GM06990 (cell line): Measurements from ENCODE around the gene PFDN6.
"Not testable (repeated sequence)": the region's sequence is repeated elsewhere in the genome, so short reads cannot be mapped to it uniquely, and the experiment has no call there.

Experiments used
- DNase-seq: peaks from one replicate; pipeline ENCODE4 v3.0.0-alpha.2; 2011; ENCODE audit not compliant: insufficient read length; ENCODE audit errors: extremely low read depth
- H3K27me3 ChIP-seq: replicated peaks from 2 replicates; pipeline ENCODE4 v1.6.0; 2011; ENCODE audit warnings: low read length; ENCODE audit not compliant: control insufficient read depth, insufficient read depth
- H3K36me3 ChIP-seq: 2 replicates; pipeline ENCODE4 v1.5.1; 2011; ENCODE audit warnings: low read length; ENCODE audit not compliant: control insufficient read depth, insufficient read depth
- H3K4me3 ChIP-seq: replicated peaks from 2 replicates; pipeline ENCODE4 v1.5.1; 2011; ENCODE audit warnings: low read depth, mild to moderate bottlenecking, control low read depth, low read length
- TF ChIP-seq, protein P1 (sequence below): IDR thresholded peaks from 2 replicates; pipeline ENCODE4 v1.5.1; 2011; ENCODE audit warnings: low read length, control low read depth, mild to moderate bottlenecking, inconsistent platforms; ENCODE audit not compliant: insufficient read depth, poor library complexity, severe bottlenecking

The PFDN6 gene

DNA sequence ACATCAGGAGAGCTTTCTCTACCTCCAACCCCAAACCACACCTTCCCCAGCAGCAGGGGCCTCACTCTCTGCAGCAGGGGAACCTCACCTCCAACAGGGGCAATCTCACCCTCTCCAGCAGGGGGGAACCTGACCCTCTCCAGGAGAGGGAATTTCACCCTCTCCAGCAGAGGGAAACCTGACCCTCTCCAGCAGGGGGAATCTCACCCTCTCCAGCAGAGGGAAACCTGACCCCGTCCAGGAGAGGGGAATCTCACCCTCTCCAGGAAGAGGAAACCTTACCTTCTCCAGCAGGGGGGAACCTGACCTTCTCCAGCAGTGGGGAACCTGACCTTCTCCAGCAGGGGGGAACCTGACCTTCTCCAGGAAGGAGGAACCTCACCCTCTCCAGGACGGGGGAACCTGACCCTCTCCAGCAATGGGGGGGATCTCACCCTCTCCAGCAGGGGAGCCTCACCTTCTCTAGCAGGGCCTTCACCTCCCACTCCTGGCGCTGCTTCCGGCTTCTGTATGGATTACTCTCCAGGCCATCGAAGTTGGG, 9.4 kb upstream of the PFDN6 start:
- Histone ChIP-seq H3K36me3 (peaks cover 22% of the 10 kb centered on the region), H3K27me3 (no peaks in the 10 kb centered on the region), H3K4me3 (no peak overlapping the region)
- TF ChIP-seq, protein P1, sequence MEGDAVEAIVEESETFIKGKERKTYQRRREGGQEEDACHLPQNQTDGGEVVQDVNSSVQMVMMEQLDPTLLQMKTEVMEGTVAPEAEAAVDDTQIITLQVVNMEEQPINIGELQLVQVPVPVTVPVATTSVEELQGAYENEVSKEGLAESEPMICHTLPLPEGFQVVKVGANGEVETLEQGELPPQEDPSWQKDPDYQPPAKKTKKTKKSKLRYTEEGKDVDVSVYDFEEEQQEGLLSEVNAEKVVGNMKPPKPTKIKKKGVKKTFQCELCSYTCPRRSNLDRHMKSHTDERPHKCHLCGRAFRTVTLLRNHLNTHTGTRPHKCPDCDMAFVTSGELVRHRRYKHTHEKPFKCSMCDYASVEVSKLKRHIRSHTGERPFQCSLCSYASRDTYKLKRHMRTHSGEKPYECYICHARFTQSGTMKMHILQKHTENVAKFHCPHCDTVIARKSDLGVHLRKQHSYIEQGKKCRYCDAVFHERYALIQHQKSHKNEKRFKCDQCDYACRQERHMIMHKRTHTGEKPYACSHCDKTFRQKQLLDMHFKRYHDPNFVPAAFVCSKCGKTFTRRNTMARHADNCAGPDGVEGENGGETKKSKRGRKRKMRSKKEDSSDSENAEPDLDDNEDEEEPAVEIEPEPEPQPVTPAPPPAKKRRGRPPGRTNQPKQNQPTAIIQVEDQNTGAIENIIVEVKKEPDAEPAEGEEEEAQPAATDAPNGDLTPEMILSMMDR, result peak; percentile 46
- DNase-seq, result no peak

DNA sequence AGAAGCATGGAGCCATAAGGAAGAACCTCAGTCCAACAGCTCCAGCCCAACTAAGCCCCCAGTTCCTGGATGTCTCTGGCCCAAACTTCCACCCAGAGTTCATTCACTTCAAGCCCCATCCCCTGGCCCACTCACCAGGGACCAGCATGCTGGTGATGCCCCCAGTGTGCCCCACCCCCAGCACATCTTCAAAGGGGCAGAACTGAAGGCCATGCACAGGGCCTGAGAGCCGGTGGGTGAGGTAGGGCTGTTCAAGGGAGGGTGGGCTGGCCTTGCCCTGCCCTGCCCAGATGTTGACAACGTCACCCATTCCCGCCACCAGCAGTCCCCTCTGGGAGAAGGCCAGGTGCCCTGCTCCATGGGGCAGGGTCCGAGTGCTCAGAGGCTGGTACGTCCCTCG, 8.9 kb upstream of the PFDN6 start:
- DNase-seq, result no peak
- Histone ChIP-seq H3K36me3 (peaks cover 22% of the 10 kb centered on the region), H3K4me3 (no peak overlapping the region), H3K27me3 (no peaks in the 10 kb centered on the region)
- TF ChIP-seq, protein P1, result no peak

DNA sequence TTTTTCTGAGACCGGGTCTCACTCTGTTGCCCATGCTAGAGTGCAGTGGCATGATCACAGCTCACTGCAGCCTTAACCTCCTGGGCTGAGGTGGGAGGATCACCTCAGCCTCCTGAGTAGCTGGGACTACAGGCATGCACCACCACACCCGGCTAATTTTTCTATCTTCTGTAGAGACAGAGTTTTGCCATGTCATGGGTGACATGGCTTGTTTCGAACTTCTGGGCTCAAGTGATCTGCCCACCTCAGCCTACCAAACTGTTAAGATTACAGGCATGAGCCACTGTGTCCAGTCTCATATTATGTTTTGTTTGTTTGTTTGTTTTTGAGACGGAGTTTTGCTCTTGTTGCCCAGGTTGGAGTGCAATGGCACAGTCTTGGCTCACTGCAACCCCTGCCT, 4.2 kb upstream of the PFDN6 start:
- not testable (repeated sequence) for H3K27me3 ChIP-seq, DNase-seq
- H3K36me3 ChIP-seq, result peaks cover 18% of the 10 kb centered on the region

DNA sequence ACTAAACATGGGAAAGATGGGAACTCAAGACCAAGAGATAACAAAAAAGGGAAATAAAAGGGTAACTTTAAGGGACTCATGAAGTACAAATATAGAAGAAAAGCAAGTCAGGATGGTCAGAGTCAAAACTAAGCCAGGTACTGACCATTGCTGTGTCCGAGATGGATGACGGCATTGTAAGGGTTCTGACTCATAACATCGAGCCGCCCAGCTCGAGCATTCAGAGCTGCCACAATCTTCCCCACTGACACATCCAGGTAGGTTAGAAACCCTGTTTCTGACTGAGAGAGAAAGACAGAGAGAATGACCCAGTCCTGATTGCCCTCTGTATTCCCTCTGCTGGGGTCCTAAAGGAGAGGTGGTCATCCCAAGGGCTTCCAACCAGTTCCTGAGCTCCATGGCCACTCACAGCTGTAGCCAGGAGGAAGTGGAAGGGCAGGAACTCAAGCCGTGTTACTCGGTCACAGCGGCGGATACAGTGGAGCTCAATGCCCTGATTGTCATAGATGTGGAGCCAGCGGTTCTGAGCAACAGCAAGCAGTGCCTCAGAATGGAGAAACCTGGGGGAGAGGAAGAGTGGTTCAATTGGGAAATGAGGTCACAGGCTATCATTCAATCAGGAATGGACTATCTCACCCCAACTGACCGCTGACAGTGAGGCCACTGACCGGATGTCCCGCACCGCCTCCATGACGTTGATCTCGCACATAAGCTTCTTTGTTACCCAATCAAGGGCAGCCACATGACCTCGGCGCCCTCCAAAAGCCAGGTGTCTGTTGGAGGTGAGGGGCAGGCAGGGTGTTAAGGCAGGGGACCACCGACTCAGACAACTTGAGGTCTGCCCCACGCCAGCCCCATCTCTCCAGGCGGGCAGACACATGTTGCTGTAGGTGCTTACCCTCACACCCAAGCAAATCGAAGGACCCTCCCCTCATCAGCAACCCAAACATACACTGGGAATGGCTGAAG, 2.2 kb upstream of the PFDN6 start:
- Histone ChIP-seq H3K36me3 (peaks cover 16% of the 10 kb centered on the region), H3K4me3 (no peak overlapping the region), H3K27me3 (no peaks in the 10 kb centered on the region)
- TF ChIP-seq, protein P1, result no peak
- DNase-seq, result no peak

More for the DNA sequence above, 4.2 kb upstream of the PFDN6 start:
- not testable (repeated sequence) for H3K4me3 ChIP-seq

DNA sequence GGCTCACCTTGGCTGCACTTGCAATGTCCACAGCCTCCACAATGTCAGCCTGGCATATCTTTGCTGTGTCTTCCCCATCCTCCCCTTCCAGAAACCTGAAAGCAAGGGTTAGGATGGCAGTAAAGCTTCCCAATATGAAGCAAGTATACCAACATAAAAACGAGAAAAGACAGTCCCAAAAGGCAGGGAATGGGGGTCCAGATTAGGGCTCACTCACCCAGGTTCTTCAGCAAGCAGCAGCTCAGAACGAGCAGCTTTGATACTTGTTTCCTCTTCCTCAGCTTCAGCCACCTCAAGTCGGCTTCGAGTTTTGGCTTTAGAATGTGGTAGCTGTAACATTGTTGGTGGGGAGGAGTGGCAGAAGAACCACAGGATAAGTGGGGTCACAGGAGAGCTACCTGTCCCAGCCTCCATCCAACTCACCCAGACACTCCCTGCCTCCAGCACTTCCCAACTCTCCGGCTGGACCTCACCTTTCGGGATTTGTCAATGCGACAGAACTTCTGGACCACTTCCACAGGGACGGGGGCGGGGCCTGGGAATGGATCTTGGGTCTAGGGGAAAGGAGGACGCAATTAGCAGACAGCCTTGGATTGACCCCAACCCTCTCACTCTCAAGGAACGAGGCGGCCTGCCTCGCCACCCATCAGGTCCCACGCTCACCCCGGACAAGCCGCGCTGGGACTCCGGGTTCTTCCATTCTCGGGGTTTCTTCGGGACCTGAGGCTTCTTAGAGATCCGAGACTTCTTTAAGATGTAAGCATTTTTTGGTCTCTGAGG, 1.1 kb upstream of the PFDN6 start:
- no peak for DNase-seq
- H3K4me3 ChIP-seq, result peak overlapping the region; percentile 93
- peaks cover 19% of the 10 kb centered on the region for H3K36me3 ChIP-seq
- TF ChIP-seq, protein P1, result no peak
- H3K27me3 ChIP-seq, result no peaks in the 10 kb centered on the region
